GM19324 (cell line): ENCODE results near the gene NAALADL2.
"Not testable (repeated sequence)": the region's sequence is repeated elsewhere in the genome, so short reads cannot be mapped to it uniquely, and the experiment has no call there.

Experiments
- ATAC-seq: cut with Tn5 transposase; IDR thresholded peaks from one replicate; pipeline ENCODE4 v1.9.1; 2021; ENCODE audit warnings: mild to moderate bottlenecking, moderate library complexity; ENCODE audit not compliant: unreplicated experiment, low FRiP score

The NAALADL2 gene

DNA sequence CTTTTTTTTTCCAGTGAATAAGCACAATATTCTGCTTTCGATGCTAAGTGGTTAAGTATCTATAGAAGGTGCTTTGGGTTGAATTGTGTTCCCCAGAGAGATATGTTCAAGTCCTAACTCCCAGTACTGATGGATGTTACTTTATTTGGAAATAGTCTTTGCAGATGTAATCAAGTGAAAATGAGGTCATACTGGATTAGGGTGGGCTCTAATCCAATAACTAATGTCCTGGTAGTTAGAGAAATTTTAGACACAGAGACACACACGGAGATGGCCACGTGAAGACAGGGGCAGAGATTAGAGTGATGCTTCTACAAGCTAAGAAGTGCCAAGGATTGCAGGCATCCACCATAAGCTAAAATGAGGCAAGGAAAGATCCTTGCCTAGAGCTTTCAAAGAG lies 662.3 kb downstream of the NAALADL2 start:
- no peak for ATAC-seq

DNA sequence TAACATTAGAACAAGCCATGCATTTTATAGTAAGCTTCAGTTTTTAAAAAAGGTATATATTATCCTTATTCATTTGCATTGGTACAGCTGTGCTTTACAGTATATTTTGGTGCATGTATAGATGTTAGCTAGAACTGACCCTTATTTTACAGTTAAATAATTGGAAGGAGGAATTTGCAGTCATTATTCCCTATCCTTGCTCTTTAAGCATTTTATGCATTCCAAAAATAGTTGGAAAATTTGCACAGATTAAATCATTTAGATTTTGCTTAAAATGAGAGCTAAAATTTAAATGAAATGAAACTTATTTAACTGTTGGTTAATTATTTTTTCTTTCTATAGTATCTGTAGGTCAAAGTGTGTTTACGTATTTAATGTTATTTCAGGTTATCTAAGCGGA lies 667.1 kb downstream of the NAALADL2 start:
- no peak for ATAC-seq

DNA sequence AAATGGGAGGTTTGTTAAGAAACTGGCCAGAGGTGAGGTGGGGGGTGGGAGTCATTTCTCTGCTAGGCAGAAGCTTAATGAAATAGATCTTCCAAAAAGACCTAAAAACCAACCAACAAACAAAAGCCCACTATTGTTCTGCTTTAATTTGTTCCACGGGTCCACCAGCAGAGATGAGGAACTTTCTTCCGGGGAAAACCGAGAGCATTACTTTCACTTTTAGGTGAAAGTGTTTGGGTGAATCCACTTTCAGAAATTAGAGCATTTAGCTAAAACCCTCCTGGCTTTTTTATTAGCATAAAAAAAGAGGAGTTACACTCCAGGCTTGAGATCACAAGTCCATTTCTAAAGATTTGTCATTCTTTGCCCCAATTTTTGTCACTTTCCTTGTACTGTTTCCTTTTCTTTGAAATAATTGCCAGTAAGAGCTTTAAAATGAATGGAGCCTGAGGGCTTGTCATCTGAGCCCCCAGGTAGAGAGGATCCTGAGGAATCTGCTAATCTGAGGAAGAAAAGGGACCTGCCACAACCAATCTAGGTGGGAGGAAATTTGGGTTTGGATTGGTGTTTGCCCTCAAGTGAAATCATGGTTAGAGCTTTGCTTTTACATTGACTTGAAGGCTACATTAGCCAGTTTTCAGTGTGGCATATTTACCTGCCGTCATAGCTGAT lies 667.6 kb downstream of the NAALADL2 start:
- no peak for ATAC-seq

DNA sequence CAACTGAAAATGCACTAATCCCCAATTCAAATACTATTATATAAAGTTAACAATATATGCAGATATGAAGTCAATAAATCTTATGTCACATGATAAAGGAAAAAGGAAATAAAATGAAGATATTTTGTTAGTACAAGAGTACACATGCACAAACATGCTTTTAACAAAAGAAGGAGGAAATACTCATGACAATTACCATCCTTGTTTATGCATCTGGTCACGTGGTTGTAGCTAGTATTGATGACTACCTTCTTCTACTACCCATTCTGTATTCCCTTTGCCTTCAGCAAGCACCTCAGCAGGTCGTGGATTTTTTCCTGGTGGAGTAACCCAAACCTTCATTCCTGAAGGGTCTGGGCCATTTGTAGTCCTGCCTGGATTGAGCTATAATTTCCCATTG lies 669.6 kb downstream of the NAALADL2 start:
- ATAC-seq, result not testable (repeated sequence)

DNA sequence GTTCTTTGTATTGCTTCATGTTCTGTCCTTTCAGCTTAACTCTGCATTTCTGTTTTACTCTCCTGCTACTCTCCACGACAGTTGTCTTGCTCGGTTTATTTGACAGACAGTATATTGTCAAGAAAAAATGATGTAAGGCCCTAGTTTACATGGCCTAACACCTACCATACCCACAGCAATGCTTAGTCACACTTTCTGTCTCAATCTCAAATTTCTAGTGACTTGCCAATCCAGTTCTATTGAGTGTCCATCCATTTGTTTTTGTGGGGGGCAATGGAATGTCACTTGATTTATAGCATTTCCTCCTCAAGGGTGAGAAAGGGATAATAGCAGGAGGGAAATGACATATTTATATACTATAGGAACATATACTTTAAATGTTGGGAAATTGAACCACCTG lies 676.2 kb downstream of the NAALADL2 start:
- ATAC-seq, result no peak

DNA sequence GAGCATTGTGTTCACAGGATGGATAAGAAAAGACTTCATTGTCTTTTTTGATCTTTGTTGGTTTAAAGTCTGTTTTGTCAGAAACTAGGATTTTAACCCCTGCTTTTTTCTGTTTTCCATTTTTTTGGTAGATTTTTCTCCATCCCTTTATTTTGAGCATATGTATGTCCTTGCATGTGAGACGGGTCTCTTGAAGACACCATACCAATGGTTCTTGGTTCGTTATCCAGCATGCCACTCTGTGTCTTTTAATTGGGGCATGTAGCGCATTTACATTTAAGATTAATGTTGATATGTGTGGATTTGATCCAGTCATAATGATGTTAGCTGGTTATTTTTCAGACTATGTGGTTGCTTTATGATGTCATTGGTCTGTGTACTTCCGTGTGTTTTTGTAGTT lies 687.0 kb downstream of the NAALADL2 start:
- ATAC-seq, result no peak

DNA sequence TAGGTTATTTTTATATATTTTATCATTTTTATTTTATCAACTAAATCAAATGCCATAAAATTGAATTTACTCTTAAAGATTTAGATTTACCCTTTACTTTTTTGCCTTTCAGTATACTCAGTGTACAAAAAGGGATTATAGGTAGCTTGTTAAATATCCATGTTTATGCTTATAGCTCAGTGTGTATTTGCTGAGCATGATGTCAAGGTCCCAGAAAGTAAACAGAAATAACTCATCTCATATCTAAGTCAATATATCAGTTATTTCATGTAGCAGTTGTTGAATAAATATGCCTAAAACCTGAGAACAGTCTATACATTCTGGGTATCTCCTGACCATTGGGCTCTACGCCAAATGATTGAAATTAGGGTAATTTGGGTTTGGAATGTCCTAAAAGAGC lies 693.8 kb downstream of the NAALADL2 start:
- no peak for ATAC-seq

DNA sequence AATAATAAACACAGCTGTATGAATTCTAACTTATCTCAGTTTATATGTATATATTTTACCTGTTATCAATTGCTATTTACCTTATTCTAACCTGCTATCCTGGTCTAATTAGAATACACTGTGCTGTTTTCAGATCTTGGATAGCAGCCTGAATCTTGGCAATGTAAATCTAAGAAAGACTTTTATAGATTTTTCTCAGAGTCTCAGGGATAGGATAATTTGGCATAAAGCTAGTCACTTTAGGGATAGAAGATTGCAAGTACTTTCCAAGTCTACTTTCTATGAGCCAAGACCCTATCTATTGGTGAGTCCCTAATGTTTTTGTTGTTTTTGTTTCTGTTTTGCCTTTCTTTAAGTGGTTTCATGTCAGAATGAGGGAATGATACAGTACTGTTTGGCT lies 695.7 kb downstream of the NAALADL2 start:
- ATAC-seq, result no peak

DNA sequence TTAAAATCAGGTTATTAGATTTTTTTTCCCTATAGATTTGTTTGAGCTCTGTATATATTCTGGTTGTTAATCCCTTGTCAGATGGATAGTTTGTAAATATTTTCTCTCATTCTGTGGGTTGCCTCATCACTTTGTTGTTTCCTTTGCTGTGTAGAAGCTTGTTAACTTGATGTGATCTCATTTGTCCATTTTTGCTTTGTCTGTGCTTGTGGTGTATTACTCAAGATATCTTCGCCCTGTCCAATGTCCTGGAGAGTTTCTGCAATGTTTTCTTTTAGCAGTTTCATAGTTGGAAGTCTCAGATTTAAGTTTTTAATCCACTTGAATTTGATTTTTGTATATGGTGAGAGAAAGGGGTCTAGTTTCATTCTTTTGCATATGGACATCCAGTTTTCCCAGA lies 699.1 kb downstream of the NAALADL2 start:
- no peak for ATAC-seq

DNA sequence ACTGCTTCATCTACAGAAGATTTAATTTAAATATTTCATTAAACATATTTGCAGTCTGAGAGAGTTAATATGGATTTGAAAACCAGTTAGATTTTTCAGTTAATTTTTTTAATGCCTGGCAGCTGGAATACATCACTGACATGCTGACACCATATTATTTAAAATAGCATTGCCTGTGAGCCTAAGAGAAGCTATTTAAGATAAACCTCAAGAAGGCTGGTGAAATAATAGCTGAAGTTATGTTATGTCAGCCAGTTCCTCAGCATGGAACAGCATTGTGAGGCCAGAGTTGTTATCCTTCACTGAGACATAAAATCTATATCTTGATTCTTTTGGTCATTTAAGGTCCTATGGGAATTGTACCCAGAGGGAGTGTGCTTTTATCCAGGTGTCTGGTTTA lies 705.2 kb downstream of the NAALADL2 start:
- ATAC-seq, result no peak

DNA sequence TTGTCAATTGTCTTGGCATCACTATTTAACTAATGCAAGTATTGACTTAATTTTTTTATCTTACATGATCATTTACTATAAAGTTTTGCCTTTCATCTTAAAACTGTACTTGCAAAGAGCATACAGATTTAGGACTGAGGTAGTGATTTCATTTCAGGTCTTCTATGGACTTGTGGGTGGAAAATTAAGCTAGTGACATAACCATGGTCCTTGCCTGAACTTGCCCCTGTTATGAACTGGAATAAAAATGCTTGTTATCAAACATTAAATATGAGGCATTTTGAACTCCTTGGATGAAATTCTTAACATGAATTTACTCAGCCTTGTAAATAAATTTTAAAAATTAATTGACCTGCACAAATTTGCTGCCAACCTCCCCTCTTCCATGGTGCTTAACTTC lies 712.0 kb downstream of the NAALADL2 start:
- no peak for ATAC-seq

DNA sequence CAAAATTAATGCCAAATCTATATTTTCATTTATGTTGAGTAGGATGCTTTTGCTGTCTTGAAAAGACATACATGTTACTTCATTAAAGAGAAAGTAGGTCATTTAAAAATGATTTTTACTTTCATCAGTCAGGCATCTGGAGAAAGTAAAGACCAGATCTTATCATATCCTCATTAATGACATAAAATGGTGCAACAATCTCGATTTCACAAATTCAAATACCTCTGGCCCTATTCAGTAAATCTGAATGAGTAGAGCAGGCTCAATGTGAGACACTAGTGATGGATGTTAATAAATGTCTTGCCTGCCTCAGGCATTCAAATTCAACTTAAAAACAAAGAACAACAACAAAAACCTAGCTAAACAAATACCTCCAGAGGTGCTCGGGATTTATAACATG lies 714.1 kb downstream of the NAALADL2 start:
- ATAC-seq, result no peak

DNA sequence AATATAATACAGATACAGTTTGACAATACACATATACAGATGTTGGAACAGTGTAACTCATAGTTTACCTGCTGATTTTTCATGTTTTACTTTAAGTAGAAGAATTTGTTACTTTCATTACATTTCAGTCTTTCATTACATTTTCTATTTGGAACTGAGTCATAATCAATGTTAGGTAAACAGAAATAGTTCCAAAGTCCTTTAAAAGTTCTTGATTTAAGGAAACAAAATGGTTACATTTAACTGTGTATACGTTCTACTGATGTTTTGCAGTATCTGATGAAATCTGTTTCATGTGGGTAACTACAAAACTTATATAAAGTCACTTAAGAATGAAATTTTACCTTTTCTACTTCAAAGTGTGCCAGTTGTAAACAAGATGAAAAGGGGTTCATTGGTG lies 721.2 kb downstream of the NAALADL2 start:
- no peak for ATAC-seq

DNA sequence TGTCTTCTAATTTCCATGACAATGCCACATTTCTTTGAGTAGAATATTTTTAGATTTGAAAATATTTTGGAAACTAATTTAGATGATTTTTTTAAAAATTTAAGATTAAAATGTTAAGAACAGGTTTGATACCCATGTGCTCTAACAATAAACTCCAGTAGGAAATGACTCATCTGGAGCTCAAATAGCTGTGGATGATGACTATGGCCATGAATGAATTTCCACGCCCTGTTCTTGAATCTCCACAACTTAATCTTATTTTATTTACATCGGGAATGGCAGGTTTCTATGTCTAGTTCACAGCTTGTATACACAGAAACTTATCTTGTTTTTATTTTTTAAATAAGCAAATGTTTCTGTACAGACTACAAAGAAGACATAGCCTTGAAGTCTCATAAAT lies 726.8 kb downstream of the NAALADL2 start:
- no peak for ATAC-seq

DNA sequence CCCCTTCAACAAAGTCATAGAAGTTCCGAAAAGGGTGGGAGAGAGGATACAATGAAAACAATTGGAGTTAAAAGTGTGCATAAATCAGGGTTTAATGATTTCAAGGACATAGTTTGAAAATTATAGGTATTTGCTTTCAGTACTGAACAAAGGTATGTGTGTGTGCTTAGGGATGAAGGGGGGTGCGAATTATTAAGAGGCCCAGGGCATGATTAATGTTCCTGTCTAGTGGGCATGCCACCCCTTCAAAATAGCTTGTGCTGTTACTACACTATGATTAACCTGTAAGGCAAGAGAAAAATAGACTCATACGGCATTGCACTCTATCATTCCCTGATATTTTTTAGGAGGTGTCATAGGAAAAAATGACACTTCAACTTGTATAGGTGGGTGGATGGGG lies 731.6 kb downstream of the NAALADL2 start:
- ATAC-seq, result no peak

DNA sequence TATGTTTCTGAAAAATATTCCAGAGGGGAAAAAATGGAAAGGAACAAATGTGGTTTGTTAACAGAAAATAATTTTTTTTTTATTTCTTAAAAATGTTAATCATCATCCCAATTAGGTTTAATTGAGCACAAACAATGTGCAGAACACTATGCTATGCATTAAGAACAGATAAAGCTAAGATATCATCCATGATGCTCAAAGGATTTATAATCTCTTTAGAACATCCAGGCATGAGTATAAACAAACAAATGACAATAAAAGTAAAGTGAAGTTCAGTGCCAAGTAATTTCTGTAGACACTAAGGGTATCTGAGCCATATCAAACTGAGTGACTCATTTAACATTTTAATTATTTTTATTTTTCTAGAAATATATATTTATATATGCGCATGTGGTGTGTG lies 732.2 kb downstream of the NAALADL2 start:
- no peak for ATAC-seq

DNA sequence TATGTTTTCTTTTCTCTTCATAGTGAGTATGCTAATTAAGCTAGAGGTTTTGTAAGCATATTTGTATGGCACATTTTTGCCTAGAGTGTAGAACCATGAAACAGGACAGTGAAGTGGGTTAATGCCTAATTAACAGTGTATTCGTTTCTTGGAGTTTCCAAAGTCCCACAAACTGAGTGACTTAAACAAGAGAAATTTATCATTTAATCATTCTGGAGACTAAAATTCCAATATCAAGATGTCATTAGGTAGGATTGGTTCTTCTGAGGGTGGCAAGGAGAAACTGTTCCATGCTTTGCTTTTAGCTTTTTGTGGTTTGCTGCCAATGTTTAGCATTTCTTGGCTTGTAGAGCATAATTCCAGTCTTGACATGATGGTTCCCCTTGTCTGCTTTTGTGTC lies 734.2 kb downstream of the NAALADL2 start:
- ATAC-seq, result no peak

DNA sequence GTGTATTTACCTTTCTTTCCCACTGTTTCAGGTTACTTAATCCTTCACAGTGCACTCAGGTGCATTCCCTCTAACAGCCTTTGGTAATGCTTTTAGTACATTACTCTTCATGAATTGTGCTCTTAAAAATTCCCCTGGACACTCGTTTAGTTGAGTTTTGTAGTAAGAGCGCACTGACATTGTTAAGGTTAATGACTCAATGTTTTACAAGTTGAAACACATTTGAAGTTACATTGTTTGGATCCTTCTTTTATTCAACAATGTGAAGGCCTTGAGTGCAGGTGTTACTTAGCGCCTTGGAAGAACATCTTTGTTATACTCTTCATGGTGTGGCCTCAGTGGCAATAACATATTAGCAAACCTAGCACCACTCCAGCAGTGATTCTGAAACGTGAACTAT lies 739.6 kb downstream of the NAALADL2 start:
- no peak for ATAC-seq

DNA sequence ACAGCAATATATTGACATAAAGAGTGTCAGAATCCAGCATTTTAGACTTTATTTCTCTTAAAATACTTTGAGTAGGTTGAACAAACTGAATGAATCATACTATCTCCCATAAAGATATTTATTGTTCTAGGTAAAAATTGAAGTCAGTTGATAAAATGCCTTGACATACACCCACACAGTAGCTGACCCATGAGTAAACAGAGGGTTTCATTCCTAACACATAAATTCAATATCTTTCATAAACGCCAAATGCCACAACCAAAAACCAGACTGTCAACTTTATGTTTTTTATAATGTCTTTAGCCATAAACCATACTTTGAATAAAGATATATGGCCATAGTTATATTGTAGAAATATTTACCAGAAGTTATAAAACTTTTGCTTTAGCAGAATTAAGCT lies 742.4 kb downstream of the NAALADL2 start:
- ATAC-seq, result no peak

DNA sequence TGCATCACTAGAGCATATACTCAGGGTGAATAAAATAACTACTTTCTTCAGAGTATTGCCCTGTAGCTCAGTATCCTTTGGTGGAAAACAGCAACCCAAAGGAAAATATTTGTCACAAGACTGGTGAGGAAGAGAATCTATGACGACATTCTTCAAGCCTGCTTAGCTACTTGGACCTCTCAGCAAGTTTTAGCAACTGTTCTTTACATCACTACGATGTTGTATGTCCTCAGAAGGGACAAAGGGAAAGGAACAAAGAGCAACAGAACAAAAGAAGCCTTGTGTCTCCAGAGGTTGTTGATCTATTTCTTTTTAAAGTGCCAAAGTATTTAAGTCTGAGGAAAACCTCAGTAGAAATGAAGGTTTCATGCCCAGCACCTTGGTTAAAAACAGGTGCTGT lies 746.7 kb downstream of the NAALADL2 start:
- no peak for ATAC-seq

DNA sequence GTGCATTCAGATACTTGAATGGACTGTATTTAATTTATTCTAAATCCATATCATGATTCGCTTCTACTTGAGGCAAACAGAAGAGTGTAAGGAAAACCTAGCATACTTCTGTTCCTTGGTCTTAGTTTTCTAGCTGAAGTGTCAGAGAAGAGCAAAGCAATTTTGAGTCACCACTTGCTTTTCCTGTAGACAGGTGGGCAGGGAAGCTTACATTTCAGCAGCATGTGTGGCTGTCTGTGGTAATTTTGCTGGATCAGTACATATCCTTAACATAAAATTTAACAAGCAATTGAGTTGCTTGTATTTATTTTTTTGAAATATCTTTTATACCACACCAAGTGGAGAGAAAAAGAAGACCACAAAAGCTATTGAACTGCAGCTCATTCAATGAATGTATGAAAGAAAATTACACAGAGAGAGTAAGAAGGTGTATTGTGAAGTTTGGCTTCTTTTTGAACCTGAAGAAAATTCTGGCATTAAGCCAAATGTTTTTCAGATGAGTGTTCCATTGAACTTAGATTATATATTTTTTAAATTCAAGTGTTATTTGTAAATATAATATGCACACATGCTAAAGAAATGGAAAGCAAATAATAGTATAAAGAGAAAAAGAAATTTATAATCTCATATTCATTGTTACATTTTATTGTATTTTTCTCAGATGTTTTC lies 747.6 kb downstream of the NAALADL2 start:
- ATAC-seq, result no peak

DNA sequence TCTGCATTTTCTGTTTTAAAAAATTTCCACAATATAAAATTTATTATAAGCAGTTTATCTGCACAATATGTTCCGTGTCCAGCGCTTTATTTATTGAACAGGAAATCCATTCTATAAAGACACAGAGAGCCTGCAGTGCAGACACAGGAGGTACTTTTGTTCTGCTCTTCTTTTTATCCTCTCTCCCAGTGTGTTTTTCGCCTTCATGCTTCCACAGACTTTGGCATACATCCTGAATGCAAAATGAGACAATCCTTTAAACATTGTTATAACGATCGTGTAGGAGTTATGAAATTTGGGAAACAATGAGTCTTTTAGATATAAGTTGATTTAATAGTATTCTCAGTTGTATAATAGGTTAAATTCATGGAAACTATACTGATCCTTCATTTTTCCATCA lies 749.2 kb downstream of the NAALADL2 start:
- ATAC-seq, result no peak

DNA sequence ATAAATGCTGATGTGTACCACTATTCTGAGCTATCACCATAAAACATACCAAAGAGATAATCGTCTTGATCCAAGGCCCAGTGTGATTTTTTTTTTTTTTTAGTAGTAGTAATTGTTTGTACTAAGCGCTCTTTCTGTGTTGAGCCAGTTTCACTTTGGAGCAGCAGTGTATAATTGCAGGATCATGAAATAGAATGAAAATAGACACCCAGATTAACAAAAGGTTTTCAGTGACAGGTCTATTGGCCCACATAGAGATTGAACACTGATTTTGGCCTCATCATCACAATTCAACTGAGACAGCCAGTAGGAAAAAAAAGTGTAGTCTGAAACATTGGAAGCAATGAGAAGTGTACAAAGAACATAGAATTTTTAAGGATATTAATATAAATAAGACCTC lies 749.8 kb downstream of the NAALADL2 start:
- no peak for ATAC-seq
